Activated CD4-positive, alpha-beta T cell treated with anti-CD3 and anti-CD28 coated beads, Interleukin-2, Interleukin-4, amounts not matched to agents 100 ng/mL and 50 ng/mL, durations not matched to agents 16 hours and 8 hours (primary cell): ENCODE measurements around the gene GOSR2.

Experiments
- DNase-seq: peaks from one replicate; pipeline ENCODE4 v3.0.0-alpha.2; 2020; ENCODE audit warnings: low spot score

GOSR2 gene

GRCh38 chr17:46922804-46923635 is at the start of gene GOSR2:
Gene GOSR2 (plus strand): TSS chr17:46923160. CDS start chr17:46923193, 33 bp downstream.
- peak; percentile 90 for DNase-seq

- DNase-seq = no peak
Measured at GRCh38 chr17:46873941-46874645, 48.9 kb upstream of the GOSR2 start.

- DNase-seq = no peak
Measured at GRCh38 chr17:46874906-46875305, 48.1 kb upstream of the GOSR2 start.

GRCh38 chr17:46875849-46876352 is 47.1 kb upstream of the GOSR2 start:
- DNase-seq = no peak

- no peak for DNase-seq
Measured at GRCh38 chr17:46876353-46876887, 46.5 kb upstream of the GOSR2 start.

- DNase-seq = no peak
Measured at GRCh38 chr17:46876926-46877325, 46.0 kb upstream of the GOSR2 start.

GRCh38 chr17:46877466-46877865 is 45.5 kb upstream of the GOSR2 start:
- no peak for DNase-seq

- no peak for DNase-seq
Measured at GRCh38 chr17:46878055-46878454, 44.9 kb upstream of the GOSR2 start.

GRCh38 chr17:46879101-46879500 is 43.9 kb upstream of the GOSR2 start:
- DNase-seq = no peak

GRCh38 chr17:46881015-46881414 is 41.9 kb upstream of the GOSR2 start:
- DNase-seq = no peak

- no peak for DNase-seq
Measured at GRCh38 chr17:46882666-46883065, 40.3 kb upstream of the GOSR2 start.

- no peak for DNase-seq
Measured at GRCh38 chr17:46883871-46884520, 39.0 kb upstream of the GOSR2 start.

- no peak for DNase-seq
Measured at GRCh38 chr17:46884552-46884951, 38.4 kb upstream of the GOSR2 start.

- DNase-seq = no peak
Measured at GRCh38 chr17:46885415-46886309, 37.3 kb upstream of the GOSR2 start.

- no peak for DNase-seq
Measured at GRCh38 chr17:46886310-46886663, 36.7 kb upstream of the GOSR2 start.

GRCh38 chr17:46887717-46888116 is 35.2 kb upstream of the GOSR2 start:
- no peak for DNase-seq

GRCh38 chr17:46888727-46889126 is 34.2 kb upstream of the GOSR2 start:
- no peak for DNase-seq

- DNase-seq = no peak
Measured at GRCh38 chr17:46889519-46889918, 33.4 kb upstream of the GOSR2 start.

- no peak for DNase-seq
Measured at GRCh38 chr17:46889992-46890564, 32.9 kb upstream of the GOSR2 start.

GRCh38 chr17:46890638-46891037 is 32.3 kb upstream of the GOSR2 start:
- DNase-seq = no peak

GRCh38 chr17:46892192-46892703 is 30.7 kb upstream of the GOSR2 start:
- DNase-seq = no peak
